Adrenal gland (tissue), 12 donors: ENCODE data around the gene INIP. TPM values are rescaled to one million over a fixed set of nuclear protein-coding genes. Genes with fewer than 3 reads are reported as not detected.

ENCODE experiments used
- DNase-seq, 7 donors: peaks; one replicate each; pipeline ENCODE4 v3.0.0-alpha.2; 2019 to 2020
- H3K27ac ChIP-seq, 5 donors: fragments of 200-600 bp; sonication (generic) in 4 of 5; 1 replicate in 3 of 5; 2 replicates in 2 of 5; pipeline versions ENCODE4 v1.5.1 to v1.8.0; 2016 to 2020; ENCODE audit warnings: mild to moderate bottlenecking in 1 of 5
- H3K27me3 ChIP-seq: fragments of 200-600 bp; 2 replicates; pipeline ENCODE4 v1.8.0; 2021
- H3K36me3 ChIP-seq, 2 donors: fragments of 200-600 bp; replicated peaks in 1 of 2; 1 replicate in 1 of 2; 2 replicates in 1 of 2; pipeline versions ENCODE4 v1.5.1 to v1.8.0; 2018 to 2022
- H3K4me1 ChIP-seq, 2 donors: fragments of 200-600 bp; replicated peaks in 1 of 2; 1 replicate in 1 of 2; 2 replicates in 1 of 2; pipeline versions ENCODE4 v1.5.1 to v1.8.0; 2018 to 2021
- H3K4me3 ChIP-seq, 4 donors: fragments of 200-600 bp; sonication (generic) in 3 of 4; one replicate each; pipeline ENCODE4 v1.5.1; 2016 to 2018
- H3K9me3 ChIP-seq, 3 donors: fragments of 200-600 bp; sonication (generic) in 1 of 3; replicated peaks in 1 of 3; 1 replicate in 2 of 3; 2 replicates in 1 of 3; pipeline versions ENCODE4 v1.5.1 to v1.8.0; 2016 to 2021
- POLR2A ChIP-seq, 2 donors: fragments of 450-650 bp; IDR thresholded peaks; one replicate each; pipeline ENCODE4 v1.6.1; 2017; ENCODE audit warnings: antibody characterized with exemption in 2 of 2, mild to moderate bottlenecking in 2 of 2, moderate library complexity in 1 of 2
- WGBS, 4 donors: extraction: QIAGEN DNeasy Blood & Tissue Kit in 2 of 4; methylation state at CpG; one replicate each; pipeline versions ENCODE4 v1.1.5 to v1.1.7; 2013 to 2017; 5-methylcytosine and 5-hydroxymethylcytosine counted together
- intact Hi-C, 2 donors: fragments of 100-400 bp; cut with DNase I; formaldehyde crosslinking; loops; one replicate each; pipeline versions ENCODE4 v1.14.1 to v1.15.0; 2022 to 2023
- polyA plus RNA-seq, 3 donors: library from polyadenylated mRNA; stranded (reverse); fragments of 200-250 nt in 2 of 3; fragments of 350-450 nt in 1 of 3; fragmentation: Illumina TruSeq in 1 of 3; extraction: RNeasy Lipid Tissue Mini Kit (QIAGEN cat#74804) in 1 of 3; gene quantifications; one replicate each; pipeline ENCODE4 v1.2.3, GENCODE V29; 2013 to 2014
- total RNA-seq, 9 donors: library from RNA; depleted of rRNA in 4 of 9; stranded (reverse); fragments of >200 nt in 4 of 9; fragments of 120-200 nt in 1 of 9; fragmentation: NEBNext Ultra II Directional in 1 of 9; extraction: Animal tissue kit (Norgen Biotek cat#: 25700) in 1 of 9; gene quantifications; one replicate each; pipeline versions ENCODE4 v1.1.0 to v1.2.4, GENCODE V29; 2013 to 2023
- TF ChIP-seq, protein P1 (sequence below), 6 experiments: fragments of 450-650 bp in 4 of 6; fragments of 200-600 bp in 2 of 6; sonication (generic) in 1 of 6; IDR thresholded peaks; 1 replicate in 5 of 6; 2 replicates in 1 of 6; pipeline versions ENCODE4 v1.5.1 to v1.8.0; 2016 to 2021; ENCODE audit warnings: antibody characterized with exemption in 6 of 6, mild to moderate bottlenecking in 2 of 6, moderate library complexity in 1 of 6
- donor health status: healthy with polysubstance abuse.
- donor health status: Bipolar disorder and iron deficiency.
- donor health status: DM: yes; HTN: yes; CAD: no.
- donor health status: DM: no; HTN: no; CAD: no.
- donor health status: DM: no; HTN: no; CAD: no.
- donor health status: DM: yes; HTN: yes; CAD: no.

Gene INIP
- total and polyA plus RNA-seq, 12 donors: 5.5 to 28.2 (median 20.0) TPM

DNA sequence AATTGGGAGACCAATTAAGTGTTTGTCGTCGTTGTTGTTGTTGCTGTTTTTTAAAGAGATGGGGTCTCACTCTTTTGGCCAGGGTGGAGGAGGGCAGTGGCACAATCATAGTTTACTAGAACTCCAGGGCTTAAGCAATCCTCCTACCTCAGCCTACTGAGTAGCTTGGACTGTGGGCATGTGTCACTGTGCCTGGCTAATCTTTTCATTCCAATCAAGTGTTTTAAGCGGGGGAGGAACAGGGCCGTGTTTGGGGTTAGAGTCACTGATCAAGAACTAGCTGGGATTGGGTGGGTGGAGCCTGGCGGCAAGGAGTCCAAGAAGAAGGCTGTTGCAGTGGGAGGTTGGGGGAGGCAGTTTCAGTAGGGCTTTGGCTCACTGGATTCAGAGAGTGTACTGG lies 46.4 kb upstream of the INIP start:
- no peak for TF ChIP-seq POLR2A (IDR thresholded peaks at IDR 0.05)
- TF ChIP-seq, protein P1, sequence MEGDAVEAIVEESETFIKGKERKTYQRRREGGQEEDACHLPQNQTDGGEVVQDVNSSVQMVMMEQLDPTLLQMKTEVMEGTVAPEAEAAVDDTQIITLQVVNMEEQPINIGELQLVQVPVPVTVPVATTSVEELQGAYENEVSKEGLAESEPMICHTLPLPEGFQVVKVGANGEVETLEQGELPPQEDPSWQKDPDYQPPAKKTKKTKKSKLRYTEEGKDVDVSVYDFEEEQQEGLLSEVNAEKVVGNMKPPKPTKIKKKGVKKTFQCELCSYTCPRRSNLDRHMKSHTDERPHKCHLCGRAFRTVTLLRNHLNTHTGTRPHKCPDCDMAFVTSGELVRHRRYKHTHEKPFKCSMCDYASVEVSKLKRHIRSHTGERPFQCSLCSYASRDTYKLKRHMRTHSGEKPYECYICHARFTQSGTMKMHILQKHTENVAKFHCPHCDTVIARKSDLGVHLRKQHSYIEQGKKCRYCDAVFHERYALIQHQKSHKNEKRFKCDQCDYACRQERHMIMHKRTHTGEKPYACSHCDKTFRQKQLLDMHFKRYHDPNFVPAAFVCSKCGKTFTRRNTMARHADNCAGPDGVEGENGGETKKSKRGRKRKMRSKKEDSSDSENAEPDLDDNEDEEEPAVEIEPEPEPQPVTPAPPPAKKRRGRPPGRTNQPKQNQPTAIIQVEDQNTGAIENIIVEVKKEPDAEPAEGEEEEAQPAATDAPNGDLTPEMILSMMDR (IDR thresholded peaks at IDR 0.05): no peak
- Histone ChIP-seq H3K27me3 (no peaks in the 10 kb centered on the region), H3K4me1 (no peaks in the 10 kb centered on the region), H3K27ac (no peak overlapping the region), H3K4me3 (no peak overlapping the region), H3K9me3 (peaks cover 0 to 8% (median 0%) of the 10 kb centered on the region in 3 donors), H3K36me3 (no peaks in the 10 kb centered on the region)
- intact Hi-C loops: no loop called here
- no peak for DNase-seq
- 84 to 96% (median 84%) methylated on average over 5 of the region's 5 CpGs for WGBS, 4 donors

GRCh38 chr9:112762726-112763518 lies 45.0 kb upstream of the INIP start:
- H3K27ac ChIP-seq: no peak overlapping the region
- TF ChIP-seq, protein P1 (IDR thresholded peaks at IDR 0.05): no peak
- TF ChIP-seq POLR2A (IDR thresholded peaks at IDR 0.05): no peak
- no peaks in the 10 kb centered on the region for H3K27me3 ChIP-seq
- H3K4me1 ChIP-seq: no peaks in the 10 kb centered on the region
- peaks cover 0 to 8% (median 0%) of the 10 kb centered on the region in 3 donors for H3K9me3 ChIP-seq
- DNase-seq: no peak
- no peak overlapping the region for H3K4me3 ChIP-seq
- 90 to 99% (median 94%) methylated on average over 8 to 13 of the region's 13 CpGs for WGBS, 4 donors
- intact Hi-C loops: no loop called here
- H3K36me3 ChIP-seq: no peaks in the 10 kb centered on the region

DNA sequence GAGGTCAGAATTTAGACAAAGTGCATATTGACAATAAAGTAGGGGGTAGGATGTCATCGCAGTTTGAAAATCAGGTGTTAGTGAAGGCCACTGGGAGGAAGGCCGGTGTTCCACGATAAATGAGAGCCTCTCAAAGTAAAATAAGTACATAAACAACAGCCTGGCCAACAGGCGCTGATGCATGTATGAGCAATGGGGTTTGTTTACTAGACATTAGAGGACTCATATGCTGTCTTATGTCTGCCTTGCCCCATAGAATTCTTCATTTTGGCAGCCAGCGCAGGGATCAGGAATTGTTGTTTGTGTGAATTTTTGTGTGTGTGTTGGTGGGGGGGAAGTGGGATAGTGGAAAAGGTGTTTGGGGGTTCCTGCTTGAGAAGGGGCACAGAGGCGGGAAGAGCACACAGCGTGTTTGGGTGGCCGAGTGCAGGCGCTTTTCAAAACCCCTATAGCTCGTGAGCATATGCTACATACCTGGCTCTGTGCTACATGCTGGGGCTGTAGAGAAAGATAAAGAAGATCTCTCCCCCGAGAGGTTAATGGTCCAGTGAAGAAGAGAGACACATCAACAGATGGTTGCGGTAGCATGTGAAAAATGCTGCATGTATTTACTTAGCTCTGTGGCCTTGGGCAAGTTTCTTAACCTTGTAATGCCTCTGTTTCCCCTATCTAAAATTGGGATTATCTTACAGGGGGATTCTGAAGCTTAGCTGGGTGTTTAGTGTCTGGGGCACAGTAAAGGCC lies 44.2 kb upstream of the INIP start:
- TF ChIP-seq POLR2A (IDR thresholded peaks at IDR 0.05): no peak
- Histone ChIP-seq H3K27me3 (no peaks in the 10 kb centered on the region), H3K9me3 (peaks cover 0 to 8% (median 0%) of the 10 kb centered on the region in 3 donors), H3K27ac (no peak overlapping the region), H3K4me3 (no peak overlapping the region), H3K36me3 (no peaks in the 10 kb centered on the region), H3K4me1 (no peaks in the 10 kb centered on the region)
- DNase-seq: no peak
- intact Hi-C loops: no loop called here
- WGBS, 4 donors: 87 to 93% (median 90%) methylated on average over 12 of the region's 12 CpGs

GRCh38 chr9:112760821-112761220 lies 42.9 kb upstream of the INIP start:
- Histone ChIP-seq H3K27me3 (no peaks in the 10 kb centered on the region), H3K36me3 (no peaks in the 10 kb centered on the region), H3K27ac (no peak overlapping the region), H3K4me1 (peaks cover 0 to 2% of the 10 kb centered on the region in 2 donors), H3K9me3 (no peaks in the 10 kb centered on the region), H3K4me3 (no peak overlapping the region)
- intact Hi-C loops: no loop called here
- DNase-seq: no peak
- TF ChIP-seq, protein P1 (IDR thresholded peaks at IDR 0.05): no peak
- TF ChIP-seq POLR2A (IDR thresholded peaks at IDR 0.05): no peak
- WGBS, 4 donors: 88 to 93% (median 90%) methylated on average over 8 of the region's 8 CpGs
